ENCODE data around the gene MAMLD1.

MAMLD1 gene

GRCh38 chrX:150355913-150356312 is 7.2 kb upstream of the MAMLD1 start:
- no peak for DNase-seq

- DNase-seq = no peak
These were observed 5.3 kb upstream of the MAMLD1 start for GRCh38 chrX:150357790-150358189.

DNA sequence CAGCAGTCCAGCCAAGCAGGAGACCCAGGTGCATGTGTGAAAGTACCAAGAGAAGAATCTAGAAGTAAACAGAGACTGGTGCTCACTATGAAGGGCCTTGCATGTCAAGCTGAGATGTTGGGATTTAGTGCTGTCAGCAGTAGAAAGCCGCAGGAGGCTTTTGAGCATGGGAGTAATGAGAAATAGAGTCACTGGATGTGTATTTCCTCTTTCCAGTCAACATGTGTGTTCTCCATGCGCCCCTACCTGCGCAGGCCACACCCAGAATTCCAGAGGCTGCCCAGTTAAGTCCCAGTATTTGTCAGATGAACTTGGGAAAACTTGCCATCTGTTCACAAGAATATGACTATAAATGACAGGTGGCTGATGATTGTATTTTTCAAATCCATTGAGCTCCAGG is 4.5 kb upstream of the MAMLD1 start:
- no peak for DNase-seq

DNA sequence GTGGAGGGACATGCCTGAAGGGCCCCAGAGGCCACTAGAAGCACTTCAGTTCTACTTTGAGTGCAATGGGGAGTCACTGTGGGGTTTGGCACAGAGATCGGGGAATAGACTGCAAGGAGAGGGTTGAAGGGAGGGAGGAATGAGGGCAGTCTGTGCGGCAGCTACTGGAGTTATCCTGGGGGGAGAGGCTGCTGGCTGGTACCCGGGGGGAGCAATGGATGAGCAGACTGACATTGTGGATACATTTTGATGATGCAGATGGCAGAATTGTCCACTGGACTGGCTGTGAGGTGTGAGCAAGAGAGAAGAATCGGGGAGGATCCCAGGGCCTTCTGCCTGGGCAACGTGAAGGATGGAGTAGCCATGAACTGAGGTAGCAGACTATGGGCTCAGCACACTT is 2.8 kb upstream of the MAMLD1 start:
- no peak for DNase-seq

DNA sequence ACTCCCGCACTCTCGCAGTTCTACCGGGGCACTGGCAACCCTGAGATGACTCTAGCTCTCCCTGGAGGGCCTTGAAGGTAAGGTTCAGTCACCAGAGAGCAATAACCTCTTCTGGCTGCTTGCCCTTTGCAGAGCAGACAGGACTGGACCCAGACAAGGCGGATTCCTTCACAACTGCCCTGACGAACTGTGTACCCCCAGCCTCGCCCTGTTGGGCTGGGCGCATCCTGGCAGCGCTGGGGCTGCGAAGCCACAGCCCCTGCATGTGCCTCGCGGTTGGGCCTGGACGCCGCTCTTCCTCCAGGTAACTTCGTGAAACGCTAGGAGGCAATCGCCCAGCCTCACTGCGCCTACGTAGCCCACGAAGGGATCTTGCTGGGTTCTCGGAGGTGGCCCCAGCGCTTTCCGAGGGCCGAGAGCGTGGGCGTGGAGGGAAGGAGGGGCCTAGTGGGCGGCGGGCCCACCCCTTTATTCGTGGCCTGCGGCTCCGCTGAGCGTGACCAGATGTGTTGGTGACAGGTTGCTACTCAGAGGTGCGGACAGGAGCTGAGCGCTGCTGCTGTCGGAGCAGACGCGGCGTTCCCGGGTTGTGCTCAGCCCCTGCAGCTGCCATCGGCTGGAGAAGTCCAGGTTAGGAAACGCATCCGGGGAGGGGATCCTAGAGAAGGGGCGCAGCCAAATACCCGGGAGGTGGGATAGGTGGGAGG is 1.9 kb upstream of the MAMLD1 start:
- no peak for DNase-seq

- DNase-seq = no peak
These were observed 1.3 kb upstream of the MAMLD1 start for GRCh38 chrX:150361777-150362351.

- peak; percentile 16 for DNase-seq
These were observed 637 bp downstream of the MAMLD1 start for GRCh38 chrX:150363561-150364346.

DNA sequence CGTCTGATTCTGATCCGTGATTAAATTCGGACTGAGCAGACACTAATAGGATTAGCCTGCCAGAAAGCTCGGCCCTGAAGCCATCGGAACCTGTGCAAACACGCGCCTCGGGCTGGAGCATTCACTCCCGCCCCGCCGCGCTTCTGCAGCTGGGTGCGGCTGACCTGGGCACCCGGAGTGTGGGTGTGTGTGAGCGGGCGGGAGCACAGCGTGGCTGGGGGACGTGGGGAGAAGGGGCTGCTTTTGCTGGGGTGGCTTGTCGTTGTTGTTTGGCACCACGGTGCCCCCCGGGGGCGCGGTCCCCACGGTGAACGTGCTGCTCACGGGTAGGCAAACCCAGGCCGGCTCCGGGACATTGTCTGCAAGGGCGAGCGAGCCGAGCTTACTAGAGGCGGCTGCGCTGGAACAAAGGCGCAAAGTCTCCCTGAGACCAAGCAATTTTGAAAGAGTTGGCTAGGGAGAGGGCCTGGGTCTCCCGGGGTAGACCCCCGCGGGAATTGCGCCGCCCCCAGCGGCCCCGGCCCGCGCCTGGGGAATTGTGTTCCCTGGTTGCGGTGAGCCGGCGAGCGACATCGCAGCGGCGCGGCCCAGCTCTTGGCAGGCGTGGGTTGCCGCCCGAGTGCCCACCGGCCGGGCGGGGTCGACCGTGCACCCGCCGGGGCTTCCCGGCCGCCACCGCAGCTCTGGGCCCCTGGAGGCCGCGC is 1.4 kb downstream of the MAMLD1 start:
- DNase-seq = no peak

GRCh38 chrX:150365051-150365989 is 2.2 kb downstream of the MAMLD1 start:
- DNase-seq = peak; percentile 40

- DNase-seq = peak; percentile 43
These were observed 3.1 kb downstream of the MAMLD1 start for GRCh38 chrX:150365990-150366911.

DNA sequence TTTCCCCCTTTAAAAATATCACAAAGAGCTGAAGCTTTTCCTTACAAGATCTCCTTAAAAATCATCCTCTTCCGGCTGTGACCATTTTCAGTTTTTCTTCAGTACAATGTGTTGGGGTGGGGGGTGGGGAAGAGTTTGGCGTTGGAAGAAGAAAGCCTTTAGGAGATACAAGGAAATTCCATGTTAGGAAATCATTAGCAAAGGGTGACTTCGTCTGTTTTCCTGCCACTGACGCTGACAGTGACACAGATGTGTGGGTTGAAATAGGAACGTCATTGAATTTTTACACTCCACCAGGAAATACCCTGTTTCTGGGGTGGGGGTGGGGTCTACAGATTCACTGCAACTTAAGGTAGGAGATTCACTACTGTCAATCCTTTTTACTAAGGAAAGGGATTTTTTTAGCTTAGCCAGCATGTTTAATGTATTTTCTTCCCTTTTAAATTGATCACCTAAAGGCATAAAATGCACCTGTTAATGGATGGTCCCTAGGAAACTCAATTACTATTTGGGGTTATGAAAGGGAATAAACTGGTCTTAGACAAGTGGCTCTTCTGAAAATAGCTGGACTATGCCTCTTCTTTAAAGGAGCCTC is 3.9 kb downstream of the MAMLD1 start:
- DNase-seq = no peak

GRCh38 chrX:150370589-150371312 is 7.6 kb downstream of the MAMLD1 start:
- no peak for DNase-seq

DNA sequence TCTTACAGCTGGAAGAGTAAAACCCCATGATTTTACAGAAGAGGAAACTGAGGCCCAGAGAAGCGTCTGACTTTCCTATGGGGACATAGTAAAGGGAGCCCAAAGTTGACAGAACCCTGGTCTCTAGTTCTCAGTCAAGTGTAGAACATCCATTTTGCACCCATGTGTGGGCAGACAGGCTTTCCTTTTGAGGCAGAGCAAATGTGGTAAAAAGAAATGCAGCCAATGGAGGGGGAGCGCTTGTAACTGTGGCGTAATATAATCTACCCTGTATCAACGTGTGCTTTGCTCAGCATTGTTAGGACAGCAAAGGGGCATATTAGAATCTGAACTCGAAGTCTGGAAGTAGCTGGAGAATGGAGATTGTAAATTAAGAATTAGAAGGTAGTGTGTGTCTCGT is 8.8 kb downstream of the MAMLD1 start:
- no peak for DNase-seq

DNA sequence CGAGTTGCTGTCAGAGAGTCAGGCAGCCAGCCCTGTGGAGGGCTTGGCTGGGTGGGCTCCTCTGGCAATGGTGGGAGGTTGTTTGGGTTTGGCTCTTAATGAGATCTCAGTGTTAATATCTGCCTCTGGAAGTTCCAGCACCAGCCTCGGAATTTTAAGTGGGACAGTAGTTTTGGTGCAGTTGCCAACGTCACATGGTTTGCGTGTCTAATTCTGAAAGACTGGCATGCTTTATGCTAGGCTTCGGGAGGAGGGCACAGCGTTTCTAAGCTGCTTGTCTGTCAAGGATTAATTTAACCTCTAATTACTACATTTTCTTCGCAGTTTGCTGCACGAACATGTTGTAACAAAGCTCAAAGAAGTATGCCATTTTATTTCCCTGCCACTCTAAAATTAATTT is 9.2 kb downstream of the MAMLD1 start:
- no peak for DNase-seq

DNA sequence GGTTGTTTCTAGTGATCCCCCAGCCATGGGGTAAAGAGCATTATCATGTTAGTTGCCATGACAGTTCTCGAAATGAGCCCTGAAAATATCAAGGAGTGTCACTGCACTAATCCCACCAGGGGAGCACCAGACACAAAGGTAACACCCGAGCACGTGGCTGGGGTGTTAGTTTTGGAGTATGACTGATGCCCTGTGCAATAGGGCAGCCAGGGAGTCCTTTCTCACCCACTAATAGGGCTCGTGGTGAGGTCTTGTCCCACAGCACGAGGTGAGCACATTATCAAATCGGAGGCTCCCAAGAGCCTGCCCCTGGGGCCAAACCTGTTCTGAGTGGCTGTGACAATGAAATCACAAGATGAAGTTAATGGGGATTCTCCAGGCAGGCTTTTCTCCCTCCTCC is 9.6 kb downstream of the MAMLD1 start:
- DNase-seq = no peak

GRCh38 chrX:150375243-150375770 is 12.2 kb downstream of the MAMLD1 start:
- no peak for DNase-seq

GRCh38 chrX:150377005-150377404 is 13.9 kb downstream of the MAMLD1 start:
- DNase-seq = no peak

- no peak for DNase-seq
These were observed 41.9 kb downstream of the MAMLD1 start for GRCh38 chrX:150405006-150405405.

DNA sequence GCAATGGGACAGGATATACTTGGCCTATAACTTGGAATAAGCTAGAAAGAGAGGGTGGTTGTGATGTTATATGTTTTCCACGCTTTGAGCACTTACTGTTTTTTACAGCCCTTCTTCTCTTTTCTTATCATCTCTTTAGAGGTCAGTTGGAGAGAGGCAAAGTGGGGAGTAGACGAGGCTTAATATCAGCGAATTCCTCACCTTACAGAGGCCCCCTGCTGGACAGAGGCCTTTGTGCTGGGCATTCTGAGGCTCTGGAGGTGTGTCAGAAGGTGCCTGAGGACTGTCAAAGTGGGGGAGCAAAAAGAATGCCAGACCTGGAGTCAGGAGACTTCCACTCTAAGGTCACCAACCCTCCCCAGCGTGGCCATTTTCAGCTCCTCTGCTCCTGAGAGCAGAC is 42.5 kb downstream of the MAMLD1 start:
- no peak for DNase-seq

- DNase-seq = no peak
These were observed 43.5 kb downstream of the MAMLD1 start for GRCh38 chrX:150406596-150406995.
